ENCODE measurements around the gene DYNC2LI1.

The DYNC2LI1 gene

DNA sequence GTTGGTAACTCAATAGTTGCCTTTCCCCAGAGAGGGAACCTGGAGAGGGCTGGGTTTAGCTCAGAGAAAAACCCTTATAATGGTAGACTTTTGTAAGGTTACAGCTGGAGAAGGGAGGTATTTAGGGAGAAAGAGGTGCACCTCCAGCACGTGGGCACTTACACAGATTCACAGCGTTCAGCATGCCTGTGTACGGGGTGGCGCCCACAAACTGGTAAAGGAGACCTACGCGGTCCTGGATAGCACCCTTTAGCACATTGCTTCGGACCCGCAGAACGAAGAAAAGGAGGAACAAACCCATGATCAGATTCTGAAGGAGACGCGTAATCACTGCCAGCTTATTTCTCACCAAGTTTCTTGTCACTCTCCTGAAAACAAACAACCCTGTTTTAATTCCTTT lies 49.9 kb downstream of the DYNC2LI1 start:
- TF ChIP-seq, protein P1, sequence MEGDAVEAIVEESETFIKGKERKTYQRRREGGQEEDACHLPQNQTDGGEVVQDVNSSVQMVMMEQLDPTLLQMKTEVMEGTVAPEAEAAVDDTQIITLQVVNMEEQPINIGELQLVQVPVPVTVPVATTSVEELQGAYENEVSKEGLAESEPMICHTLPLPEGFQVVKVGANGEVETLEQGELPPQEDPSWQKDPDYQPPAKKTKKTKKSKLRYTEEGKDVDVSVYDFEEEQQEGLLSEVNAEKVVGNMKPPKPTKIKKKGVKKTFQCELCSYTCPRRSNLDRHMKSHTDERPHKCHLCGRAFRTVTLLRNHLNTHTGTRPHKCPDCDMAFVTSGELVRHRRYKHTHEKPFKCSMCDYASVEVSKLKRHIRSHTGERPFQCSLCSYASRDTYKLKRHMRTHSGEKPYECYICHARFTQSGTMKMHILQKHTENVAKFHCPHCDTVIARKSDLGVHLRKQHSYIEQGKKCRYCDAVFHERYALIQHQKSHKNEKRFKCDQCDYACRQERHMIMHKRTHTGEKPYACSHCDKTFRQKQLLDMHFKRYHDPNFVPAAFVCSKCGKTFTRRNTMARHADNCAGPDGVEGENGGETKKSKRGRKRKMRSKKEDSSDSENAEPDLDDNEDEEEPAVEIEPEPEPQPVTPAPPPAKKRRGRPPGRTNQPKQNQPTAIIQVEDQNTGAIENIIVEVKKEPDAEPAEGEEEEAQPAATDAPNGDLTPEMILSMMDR (IDR thresholded peaks at IDR 0.05; ENCODE audit: insufficient read depth, low read length, missing control alignments): no peak
- ChIA-PET POLR2A (no interaction called here), CTCF (no interaction called here)

DNA sequence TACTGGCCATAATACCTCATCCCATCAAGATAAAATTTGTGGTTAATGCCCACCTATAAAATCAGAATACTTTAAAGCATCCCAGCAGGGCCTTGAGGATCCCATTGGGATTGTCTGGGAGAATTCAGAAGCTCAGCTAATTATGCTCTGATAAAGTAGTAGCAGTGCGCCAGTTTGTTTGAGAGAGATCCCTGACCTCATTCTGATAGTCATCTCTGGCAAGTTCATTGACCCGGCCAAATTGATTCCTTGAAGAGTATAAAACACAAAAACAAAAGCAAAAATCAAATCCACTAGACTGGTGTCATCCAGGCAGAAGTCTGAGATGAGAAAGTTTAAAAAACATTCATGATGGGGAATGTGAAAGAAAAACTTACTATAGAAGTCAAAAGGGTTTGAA lies 50.7 kb downstream of the DYNC2LI1 start:
- H3K4me3 ChIP-seq (ENCODE audit: low read depth, low read length): no peak overlapping the region
- TF ChIP-seq, protein P1 (IDR thresholded peaks at IDR 0.05; ENCODE audit: insufficient read depth, low read length, missing control alignments): no peak
- ChIA-PET POLR2A (no interaction called here), CTCF (no interaction called here)
- DNase-seq (ENCODE audit: low read depth, low spot score): no peak

More for the DNA sequence above, 49.9 kb downstream of the DYNC2LI1 start:
- no peak overlapping the region for H3K4me3 ChIP-seq (ENCODE audit: low read depth, low read length)
- DNase-seq (ENCODE audit: low read depth, low spot score): no peak

DNA sequence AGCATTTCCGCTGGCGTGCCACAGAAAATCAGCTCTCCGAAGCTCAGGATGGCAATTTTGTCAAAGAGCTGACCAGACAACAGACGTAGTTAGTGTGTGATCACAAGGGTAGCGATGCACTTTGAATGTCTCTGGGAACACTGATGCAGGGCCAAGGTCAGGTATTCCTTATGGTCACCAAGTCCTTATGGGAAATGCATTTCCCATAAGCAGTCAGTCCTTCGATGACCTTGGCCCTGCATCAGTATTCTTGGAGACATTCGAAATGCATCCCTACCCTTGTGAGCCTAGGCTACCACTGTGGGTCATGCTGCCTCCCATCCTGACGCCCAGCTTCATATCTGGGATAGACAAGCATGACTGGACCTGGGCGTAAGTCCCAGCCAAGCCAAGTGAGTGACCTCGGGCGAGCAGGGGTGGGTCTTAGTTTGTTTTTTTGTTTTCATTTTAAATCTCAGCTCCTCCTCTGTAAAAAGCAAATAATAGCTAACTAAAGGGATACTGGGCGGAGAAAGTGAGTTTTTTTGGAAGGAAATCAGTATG lies 51.2 kb downstream of the DYNC2LI1 start:
- no peak for DNase-seq (ENCODE audit: low read depth, low spot score)
- TF ChIP-seq, protein P1 (IDR thresholded peaks at IDR 0.05; ENCODE audit: insufficient read depth, low read length, missing control alignments): no peak
- H3K4me3 ChIP-seq (ENCODE audit: low read depth, low read length): no peak overlapping the region
- ChIA-PET POLR2A (no interaction called here), CTCF (interaction anchor here (0.9 kb wide), 1 partner anchor 53 kb away, joined by 3 read pairs; no protein-coding TSS in a partner anchor)

DNA sequence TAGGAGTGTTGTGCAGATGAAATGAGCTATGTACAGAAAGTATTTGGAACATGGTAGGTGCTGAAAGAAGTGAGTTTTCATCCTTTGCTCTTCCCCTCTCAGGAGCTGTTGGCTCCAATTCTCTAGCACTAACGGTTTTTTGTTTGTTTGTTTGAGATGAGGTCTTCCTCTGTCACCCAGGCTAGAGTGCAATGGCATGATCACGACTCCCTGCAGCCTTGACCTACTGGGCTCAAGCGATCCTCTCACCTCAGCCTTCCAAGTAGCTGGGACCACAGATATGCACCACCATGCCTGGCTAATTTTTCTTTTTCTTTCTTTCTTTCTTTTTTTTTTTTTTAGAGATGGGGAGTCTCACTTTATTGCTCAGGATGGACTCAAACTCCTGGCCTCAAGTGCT lies 52.0 kb downstream of the DYNC2LI1 start:
- TF ChIP-seq, protein P1 (IDR thresholded peaks at IDR 0.05; ENCODE audit: insufficient read depth, low read length, missing control alignments): no peak
- no peak overlapping the region for H3K4me3 ChIP-seq (ENCODE audit: low read depth, low read length)
- POLR2A ChIA-PET: no interaction called here
- DNase-seq (ENCODE audit: low read depth, low spot score): no peak
- CTCF ChIA-PET: interaction anchor here (0.9 kb wide), 1 partner anchor 52 kb away, joined by 3 read pairs; no protein-coding TSS in a partner anchor

- ChIA-PET CTCF (interaction anchor here (1.2 kb wide), 1 partner anchor 52 kb away, joined by 3 read pairs; no protein-coding TSS in a partner anchor), POLR2A (no interaction called here)
- DNase-seq (ENCODE audit: low read depth, low spot score): no peak
- H3K4me3 ChIP-seq (ENCODE audit: low read depth, low read length): no peak overlapping the region
- TF ChIP-seq, protein P1 (IDR thresholded peaks at IDR 0.05; ENCODE audit: insufficient read depth, low read length, missing control alignments): no peak
Measured at GRCh38 chr2:43826305-43827250, 52.7 kb downstream of the DYNC2LI1 start.

Data from AG04449 (cell line).